ENCODE results near the gene TBC1D13. TPM values are rescaled to one million over a fixed set of nuclear protein-coding genes. Genes with fewer than 3 reads are reported as not detected.

Gene TBC1D13
- total and polyA plus RNA-seq, 2 donors (not counting 1 experiment from before 2014, with no cell fraction given) = 28.8 to 29.1 TPM

DNA sequence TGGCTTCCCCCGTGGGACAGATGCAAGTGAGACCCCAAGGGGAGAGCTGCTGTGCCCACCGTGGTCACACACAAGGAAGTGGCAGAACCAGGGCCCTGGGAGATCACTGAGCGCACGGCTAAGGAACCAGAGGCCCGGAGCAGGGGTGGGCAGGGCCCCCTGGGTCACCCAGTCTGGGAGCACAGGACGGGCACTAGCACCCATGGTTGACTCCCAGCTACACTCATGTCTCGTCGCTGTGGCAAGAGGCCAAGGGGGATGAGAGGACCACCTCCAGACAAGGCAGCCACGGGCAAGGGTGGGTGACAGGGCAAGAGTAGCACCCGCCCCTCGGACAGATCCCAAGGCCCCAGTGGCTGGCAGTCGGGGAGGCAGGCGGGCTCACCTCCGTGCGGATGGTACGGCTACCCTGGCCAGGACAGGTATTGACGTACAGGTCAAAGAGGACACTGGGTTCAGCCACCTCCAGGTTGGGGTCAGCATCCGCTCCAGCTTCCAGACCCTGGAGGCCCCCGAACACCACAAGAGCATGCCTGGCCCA, 36.4 kb downstream of the TBC1D13 start:
- H3K27ac ChIP-seq (ENCODE audit: low read length in 2 of 2) = no peak overlapping the region
- H3K9me3 ChIP-seq (ENCODE audit: control extremely low read depth in 1 of 3, control insufficient read depth in 2 of 3, insufficient read depth in 1 of 3, low read length in 2 of 3) = no peaks in the 10 kb centered on the region
- Mint-ChIP-seq H3K9me3 (ENCODE audit: insufficient read depth) (no peaks in the 10 kb centered on the region), H3K27me3 (no peaks in the 10 kb centered on the region), H3K27ac (no peak overlapping the region), H3K4me3 (no peak overlapping the region), H3K4me1 (peaks cover 13% of the 10 kb centered on the region)
- WGBS (ENCODE audit: insufficient coverage) = 92% methylated on average over 19 of the region's 19 CpGs
- no peak overlapping the region for H3K4me2 ChIP-seq (replicated peaks; ENCODE audit: low read depth, low read length, poor library complexity, severe bottlenecking)
- DNase-seq (peak; percentile 12), ATAC-seq (ENCODE audit: low read depth) (no peak)
- peaks cover 4% of the 10 kb centered on the region for H4K20me1 ChIP-seq (ENCODE audit: control insufficient read depth, insufficient read depth, low read length, poor library complexity, severe bottlenecking)
- H2AFZ ChIP-seq (ENCODE audit: insufficient read depth, low read depth, low read length, poor library complexity, severe bottlenecking) = no peak overlapping the region
- intact Hi-C loops (cut with micrococcal nuclease) = no loop called here
- H3K9ac ChIP-seq (ENCODE audit: low read length) = no peak overlapping the region
- H3K4me3 ChIP-seq (ENCODE audit: control extremely low read depth in 1 of 5, extremely low read depth in 1 of 5, insufficient read depth in 1 of 5, low read depth in 2 of 5, low read length in 4 of 5) = no peak overlapping the region
- no peak for TF ChIP-seq EZH2 (IDR thresholded peaks at IDR 0.05; ENCODE audit: borderline replicate concordance, insufficient read depth, low read depth, low read length, poor library complexity, severe bottlenecking)
- TF ChIP-seq, protein P1, sequence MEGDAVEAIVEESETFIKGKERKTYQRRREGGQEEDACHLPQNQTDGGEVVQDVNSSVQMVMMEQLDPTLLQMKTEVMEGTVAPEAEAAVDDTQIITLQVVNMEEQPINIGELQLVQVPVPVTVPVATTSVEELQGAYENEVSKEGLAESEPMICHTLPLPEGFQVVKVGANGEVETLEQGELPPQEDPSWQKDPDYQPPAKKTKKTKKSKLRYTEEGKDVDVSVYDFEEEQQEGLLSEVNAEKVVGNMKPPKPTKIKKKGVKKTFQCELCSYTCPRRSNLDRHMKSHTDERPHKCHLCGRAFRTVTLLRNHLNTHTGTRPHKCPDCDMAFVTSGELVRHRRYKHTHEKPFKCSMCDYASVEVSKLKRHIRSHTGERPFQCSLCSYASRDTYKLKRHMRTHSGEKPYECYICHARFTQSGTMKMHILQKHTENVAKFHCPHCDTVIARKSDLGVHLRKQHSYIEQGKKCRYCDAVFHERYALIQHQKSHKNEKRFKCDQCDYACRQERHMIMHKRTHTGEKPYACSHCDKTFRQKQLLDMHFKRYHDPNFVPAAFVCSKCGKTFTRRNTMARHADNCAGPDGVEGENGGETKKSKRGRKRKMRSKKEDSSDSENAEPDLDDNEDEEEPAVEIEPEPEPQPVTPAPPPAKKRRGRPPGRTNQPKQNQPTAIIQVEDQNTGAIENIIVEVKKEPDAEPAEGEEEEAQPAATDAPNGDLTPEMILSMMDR (IDR thresholded peaks at IDR 0.05) = no peak
- H3K36me3 ChIP-seq (replicated peaks in 1 of 2; ENCODE audit: control extremely low read depth in 1 of 2, control insufficient read depth in 1 of 2, extremely low read depth in 1 of 2, insufficient read depth in 2 of 2, low read length in 1 of 2) = peaks cover 0 to 40% of the 10 kb centered on the region in 2 experiments
- H3K27me3 ChIP-seq (replicated peaks in 1 of 4; ENCODE audit: control extremely low read depth in 1 of 4, control insufficient read depth in 3 of 4, insufficient read depth in 4 of 4, low read length in 3 of 4) = no peaks in the 10 kb centered on the region
- ChIA-PET CTCF (interaction anchor here (1.2 kb wide), 1 partner anchor 131 kb away, joined by 6 read pairs; no protein-coding TSS in a partner anchor), POLR2A (no interaction called here)
- H3K79me2 ChIP-seq (ENCODE audit: control insufficient read depth, insufficient read depth, low read length) = peaks cover 3% of the 10 kb centered on the region
- H3K4me1 ChIP-seq (ENCODE audit: control insufficient read depth in 2 of 2, insufficient read depth in 2 of 2, low read length in 2 of 2) = peaks cover 6 to 13% of the 10 kb centered on the region in 2 donors

DNA sequence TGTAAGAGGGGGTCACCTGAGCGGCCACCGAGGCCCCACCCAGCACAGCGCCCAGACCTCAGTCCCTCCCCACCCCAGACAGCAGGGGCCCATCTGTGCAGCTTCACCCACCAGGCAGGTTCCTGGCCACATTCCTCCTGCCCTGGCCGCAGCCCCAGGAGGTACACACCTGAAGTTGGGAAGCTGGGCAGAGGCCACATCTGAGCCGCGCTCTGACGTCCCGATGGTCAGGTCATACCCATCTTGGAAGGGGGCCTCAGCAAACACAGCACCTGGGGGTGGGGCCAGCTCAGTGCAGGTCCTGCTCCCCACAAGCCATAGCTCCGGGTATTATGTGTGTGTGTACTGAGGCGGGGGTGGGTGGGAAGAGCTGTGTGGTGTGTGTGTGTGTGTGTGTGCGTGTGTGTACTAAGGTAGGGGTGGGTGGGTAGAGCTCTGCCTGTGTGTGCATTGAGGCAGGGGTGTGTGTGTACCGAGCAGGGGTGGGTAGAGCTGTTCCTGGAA, 36.9 kb downstream of the TBC1D13 start:
- no peak overlapping the region for H3K9ac ChIP-seq (ENCODE audit: low read length)
- H3K27ac ChIP-seq (ENCODE audit: low read length in 2 of 2) = no peak overlapping the region
- H3K27me3 ChIP-seq (replicated peaks in 1 of 4; ENCODE audit: control extremely low read depth in 1 of 4, control insufficient read depth in 3 of 4, insufficient read depth in 4 of 4, low read length in 3 of 4) = no peaks in the 10 kb centered on the region
- no peak overlapping the region for H3K27ac Mint-ChIP-seq
- no peak overlapping the region for H3K4me2 ChIP-seq (replicated peaks; ENCODE audit: low read depth, low read length, poor library complexity, severe bottlenecking)
- 94% methylated on average over 12 of the region's 12 CpGs for WGBS (ENCODE audit: insufficient coverage)
- peaks cover 18% of the 10 kb centered on the region for H3K4me1 Mint-ChIP-seq
- peaks cover 8% of the 10 kb centered on the region for H3K79me2 ChIP-seq (ENCODE audit: control insufficient read depth, insufficient read depth, low read length)
- H3K4me3 ChIP-seq (ENCODE audit: control extremely low read depth in 1 of 5, extremely low read depth in 1 of 5, insufficient read depth in 1 of 5, low read depth in 2 of 5, low read length in 4 of 5) = no peak overlapping the region
- no peaks in the 10 kb centered on the region for H3K9me3 Mint-ChIP-seq (ENCODE audit: insufficient read depth)
- TF ChIP-seq, protein P1 (IDR thresholded peaks at IDR 0.05) = no peak
- no peak for TF ChIP-seq EZH2 (IDR thresholded peaks at IDR 0.05; ENCODE audit: borderline replicate concordance, insufficient read depth, low read depth, low read length, poor library complexity, severe bottlenecking)
- no peaks in the 10 kb centered on the region for H3K27me3 Mint-ChIP-seq
- POLR2A ChIA-PET = no interaction called here
- H3K9me3 ChIP-seq (ENCODE audit: control extremely low read depth in 1 of 3, control insufficient read depth in 2 of 3, insufficient read depth in 1 of 3, low read length in 2 of 3) = no peaks in the 10 kb centered on the region
- intact Hi-C loops (cut with micrococcal nuclease) = no loop called here
- DNase-seq = peak; percentile 9
- peaks cover 0 to 40% of the 10 kb centered on the region in 2 experiments for H3K36me3 ChIP-seq (replicated peaks in 1 of 2; ENCODE audit: control extremely low read depth in 1 of 2, control insufficient read depth in 1 of 2, extremely low read depth in 1 of 2, insufficient read depth in 2 of 2, low read length in 1 of 2)
- H3K4me3 Mint-ChIP-seq = no peak overlapping the region
- H4K20me1 ChIP-seq (ENCODE audit: control insufficient read depth, insufficient read depth, low read length, poor library complexity, severe bottlenecking) = peaks cover 4% of the 10 kb centered on the region
- CTCF ChIA-PET = interaction anchor here (1.2 kb wide), 1 partner anchor 131 kb away, joined by 6 read pairs; no protein-coding TSS in a partner anchor
- no peak overlapping the region for H2AFZ ChIP-seq (ENCODE audit: insufficient read depth, low read depth, low read length, poor library complexity, severe bottlenecking)
- ATAC-seq (ENCODE audit: low read depth) = no peak
- H3K4me1 ChIP-seq (ENCODE audit: control insufficient read depth in 2 of 2, insufficient read depth in 2 of 2, low read length in 2 of 2) = peaks cover 11 to 18% of the 10 kb centered on the region in 2 donors

Measured in B cell (primary cell).